Testis (tissue), 2 donors: ENCODE measurements around the gene CNTN5.

ENCODE experiments used
- CTCF ChIP-seq, 3 experiments: fragments of 450-650 bp in 2 of 3; fragments of 200-600 bp in 1 of 3; sonication (generic) in 1 of 3; IDR thresholded peaks; one replicate each; pipeline ENCODE4 v1.5.1; 2016 to 2019; ENCODE audit warnings: antibody characterized with exemption in 3 of 3, mild to moderate bottlenecking in 2 of 3, moderate library complexity in 1 of 3
- POLR2A ChIP-seq: fragments of 450-650 bp; IDR thresholded peaks from one replicate; pipeline ENCODE4 v1.6.1; 2017; ENCODE audit warnings: antibody characterized with exemption, mild to moderate bottlenecking, moderate library complexity

GRCh38 chr11:99682646-99683045 lies 661.9 kb downstream of the CNTN5 start:
- TF ChIP-seq CTCF (IDR thresholded peaks at IDR 0.05) (no peak), POLR2A (no peak)
